Measurements from ENCODE around the gene MNX1.

MNX1 gene

DNA sequence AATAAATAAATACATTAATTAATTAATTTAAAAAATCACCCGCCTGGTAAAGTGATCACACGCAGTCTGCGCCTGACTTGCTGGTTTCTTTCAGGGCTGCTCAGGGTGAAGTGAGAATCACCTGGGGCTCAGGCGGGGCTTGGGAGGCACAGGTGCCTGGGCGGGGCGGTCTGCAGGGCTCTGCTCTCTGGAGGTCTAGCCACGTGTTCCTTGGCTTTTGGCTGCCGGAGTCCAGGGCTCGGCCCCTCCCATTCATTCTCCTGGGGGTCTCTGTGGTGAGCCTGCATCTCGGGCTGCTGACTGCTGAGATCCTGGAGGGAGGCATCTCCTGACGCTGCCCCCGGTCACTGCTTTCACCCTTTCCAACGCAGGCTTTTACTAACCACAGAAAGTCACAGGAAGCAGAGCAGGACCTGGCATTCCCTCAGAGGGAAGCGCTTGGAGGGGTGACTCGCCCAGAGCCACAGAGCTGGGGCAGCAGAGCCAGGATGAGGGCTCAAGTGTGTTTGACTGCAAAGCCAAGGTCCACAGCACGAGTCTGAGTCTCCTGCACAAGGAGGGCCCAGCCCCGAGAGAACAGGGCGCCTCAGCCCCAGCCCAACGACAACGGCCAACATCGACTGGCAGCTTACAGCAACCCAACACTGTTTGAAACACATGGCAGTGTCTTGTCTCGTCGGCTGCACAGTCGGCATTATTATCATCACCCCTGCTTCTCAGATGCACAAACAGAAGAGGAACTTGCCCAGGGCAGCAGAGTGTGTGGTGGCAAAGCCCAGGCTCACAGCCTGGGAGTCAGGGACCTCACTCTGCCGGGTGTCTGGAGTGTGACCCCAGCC lies 22.4 kb upstream of the MNX1 start:
- no peak for DNase-seq (ENCODE audit: low read depth)

DNA sequence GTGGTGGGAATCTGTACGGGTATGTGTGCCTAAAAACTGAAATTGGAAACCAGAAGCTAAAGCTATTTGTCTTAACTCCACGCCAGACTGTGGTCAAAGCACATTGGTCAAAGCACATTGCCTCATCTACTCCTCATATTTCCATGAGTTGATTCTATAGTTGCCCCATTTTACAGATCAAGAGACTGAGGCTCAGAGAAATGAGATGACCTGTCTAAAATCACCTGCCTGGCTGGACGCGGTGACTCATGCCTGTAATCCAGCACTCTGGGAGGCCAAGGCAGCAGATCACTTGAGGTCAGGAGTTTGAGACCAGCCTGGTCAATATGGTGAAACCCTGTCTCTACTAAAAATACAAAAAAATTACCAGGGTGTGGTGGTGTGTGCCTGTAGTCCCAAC lies 21.7 kb upstream of the MNX1 start:
- DNase-seq (ENCODE audit: low read depth): no peak

DNA sequence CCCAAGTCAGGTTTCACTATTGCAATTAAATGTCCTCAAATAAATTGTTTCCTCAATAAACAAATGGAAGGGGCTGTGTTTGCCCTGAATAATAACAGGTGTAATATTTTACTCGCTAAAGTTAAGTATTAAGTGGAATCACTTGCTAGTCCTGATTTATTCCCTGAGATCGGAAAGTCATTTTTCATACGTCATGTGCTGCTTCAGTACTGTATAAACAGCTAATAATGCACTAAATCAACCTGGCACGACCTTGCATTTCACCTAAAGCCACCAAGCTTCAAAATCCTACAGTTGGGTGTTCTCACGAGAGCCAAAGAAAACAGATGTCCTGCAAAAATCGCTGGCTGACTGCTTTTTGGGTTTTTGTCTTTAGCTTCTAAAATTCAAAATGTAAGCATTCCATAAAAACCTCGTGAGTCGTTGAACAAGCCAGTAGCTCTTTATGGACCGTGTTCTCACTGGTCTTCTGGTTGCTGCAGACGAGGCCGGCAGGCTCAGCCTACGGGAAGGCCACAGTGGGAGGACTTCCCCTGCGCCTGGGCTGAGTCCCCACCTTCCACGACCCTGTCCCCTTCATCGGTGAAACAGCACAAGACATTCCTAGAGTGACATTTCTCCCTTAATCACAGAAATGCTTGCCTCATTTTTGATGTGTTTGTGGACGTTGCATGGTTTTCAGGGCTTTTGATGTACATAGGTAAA lies 17.9 kb upstream of the MNX1 start:
- no peak for DNase-seq (ENCODE audit: low read depth)

DNA sequence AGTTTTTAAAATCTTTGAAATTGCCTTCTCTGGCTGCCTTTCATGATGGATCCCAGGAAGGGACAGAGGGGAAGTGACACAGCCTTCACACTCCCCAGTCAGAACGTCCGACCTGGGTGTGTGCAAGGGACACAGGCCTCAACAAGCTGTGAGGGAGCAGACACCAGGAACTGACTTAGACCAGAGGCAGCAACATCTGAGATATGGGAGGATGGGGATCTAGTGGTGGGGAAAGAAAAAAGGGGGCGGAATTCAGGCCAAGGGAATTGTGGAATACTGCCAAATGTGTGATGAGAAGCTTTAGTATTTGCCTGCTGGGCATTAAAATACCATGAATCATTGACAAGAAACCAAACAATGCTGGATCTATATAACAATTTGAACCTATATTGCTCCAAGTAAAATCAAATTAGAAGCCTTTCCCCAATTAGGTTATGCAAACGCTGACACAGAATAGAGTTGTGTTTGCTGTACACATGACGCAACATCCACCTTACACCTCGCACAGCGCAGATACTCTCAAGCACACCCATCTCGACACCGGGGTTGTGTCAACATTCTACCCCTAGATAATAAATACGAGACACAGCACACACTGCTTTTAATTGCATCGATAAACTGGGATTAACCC lies 17.2 kb upstream of the MNX1 start:
- DNase-seq (ENCODE audit: low read depth): no peak

DNA sequence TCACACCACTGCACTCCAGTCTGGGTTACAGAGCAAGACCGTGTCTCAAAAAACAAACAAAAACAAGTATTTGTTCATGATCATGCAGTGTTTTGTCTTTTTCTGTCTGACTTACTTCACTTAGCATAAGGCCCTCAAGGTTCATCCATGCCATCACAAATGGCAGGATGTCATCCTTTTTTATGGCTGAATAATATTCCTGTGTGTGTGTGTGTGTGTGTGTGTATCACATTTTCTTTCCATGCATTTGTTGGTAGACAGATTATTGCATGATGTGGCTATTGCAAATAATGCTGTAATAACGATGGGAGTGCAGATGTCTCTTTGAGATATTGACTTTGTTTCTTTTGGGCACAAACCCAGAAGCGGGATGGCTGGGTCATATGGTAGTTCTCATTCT lies 14.3 kb upstream of the MNX1 start:
- no peak for DNase-seq (ENCODE audit: low read depth)

DNA sequence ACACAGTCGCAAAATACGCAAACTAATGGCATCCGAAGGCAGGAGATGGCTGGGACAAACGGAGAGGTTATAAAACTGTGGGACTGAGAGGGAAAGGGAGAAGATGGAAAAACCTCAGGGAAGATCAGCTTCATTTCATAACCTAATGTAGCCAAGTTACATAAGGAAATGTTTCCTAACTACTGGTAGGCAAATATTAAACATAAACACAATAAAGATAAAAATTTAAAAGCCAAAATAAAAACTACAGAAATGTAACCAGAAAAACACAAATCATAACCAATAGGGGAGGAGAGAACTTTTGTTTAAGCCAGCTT lies 13.1 kb upstream of the MNX1 start:
- no peak for DNase-seq (ENCODE audit: low read depth)

DNA sequence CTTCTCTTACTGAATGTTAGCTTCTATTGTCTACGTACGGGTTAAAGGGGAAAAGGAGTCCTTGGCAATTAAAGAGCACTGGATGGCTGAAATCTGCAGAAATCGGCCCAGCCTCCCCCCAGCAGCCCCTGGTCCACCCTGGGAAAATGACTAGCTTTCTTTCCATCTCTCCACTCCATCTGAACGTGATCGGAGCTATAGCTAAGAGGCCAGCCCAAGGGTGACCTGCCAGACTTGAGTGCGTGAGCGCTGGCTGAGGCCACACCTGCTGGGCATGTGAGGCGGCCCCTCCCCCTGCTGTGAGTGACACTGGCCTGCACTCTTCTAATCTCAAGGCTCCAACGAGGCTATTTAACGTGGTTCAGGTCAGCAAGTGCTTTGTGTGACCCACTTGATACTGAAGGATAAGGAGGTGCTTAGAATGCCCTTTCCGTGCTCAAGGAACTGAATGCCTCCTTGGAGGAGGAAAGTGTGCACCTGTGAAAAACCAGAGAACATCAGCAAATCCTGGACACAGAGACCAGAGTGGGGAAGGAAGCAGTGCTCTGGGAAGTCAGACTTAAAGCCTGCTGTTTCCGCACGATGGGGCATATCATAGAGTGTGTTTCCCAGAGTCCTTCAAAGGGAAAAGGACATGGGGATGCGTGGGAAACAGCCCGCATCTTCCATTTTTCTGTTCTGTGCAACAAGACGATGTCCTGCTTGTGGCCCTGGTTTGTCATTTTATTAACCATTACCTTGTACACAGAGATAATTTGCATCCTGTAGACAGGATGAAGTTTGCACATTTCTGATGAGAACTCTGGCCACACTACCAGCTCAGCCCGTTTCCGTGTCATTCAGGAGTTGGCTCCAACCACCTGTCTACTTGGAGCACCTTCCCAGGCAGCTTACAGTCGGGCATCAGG lies 12.5 kb upstream of the MNX1 start:
- DNase-seq (ENCODE audit: low read depth): no peak

DNA sequence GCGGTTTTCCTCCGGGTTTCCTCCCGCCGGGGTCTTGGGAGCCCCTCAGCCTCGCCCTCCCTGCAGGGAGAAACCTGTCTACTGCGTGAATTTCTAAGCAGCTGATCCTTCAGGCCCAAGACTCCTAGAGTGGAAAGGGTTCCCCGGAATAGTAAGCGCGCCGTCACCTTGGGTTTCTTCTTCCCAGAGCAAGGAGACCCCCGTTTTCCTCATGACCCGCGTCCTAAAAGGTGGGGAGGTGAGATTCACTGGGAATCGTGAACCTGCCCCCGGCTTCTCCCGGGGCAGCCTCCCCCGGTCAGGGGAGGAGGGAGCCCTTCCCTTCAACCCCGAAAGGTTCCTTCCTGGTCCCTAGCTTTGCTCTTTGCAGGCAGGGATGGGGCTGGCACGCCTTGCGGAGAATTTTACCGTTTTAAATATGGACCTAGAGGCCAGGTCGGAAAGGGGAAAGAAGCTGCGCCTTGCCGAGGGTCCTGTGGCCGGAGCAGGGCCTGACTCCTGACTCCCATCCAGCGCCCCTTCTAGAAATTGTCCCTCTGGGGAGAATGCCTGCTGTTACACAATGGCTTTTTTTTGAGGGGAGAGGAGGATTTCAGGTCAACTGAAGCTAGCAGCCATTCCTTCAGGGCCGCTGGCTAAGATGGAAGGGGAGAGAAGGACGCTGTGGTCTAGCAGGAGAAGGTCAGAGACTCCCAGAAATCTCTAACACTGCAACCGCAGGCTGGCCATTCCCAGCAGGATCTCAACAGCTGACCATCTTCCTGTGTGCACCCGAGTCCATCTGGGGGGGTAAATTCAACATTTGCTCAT lies 11.6 kb upstream of the MNX1 start:
- DNase-seq (ENCODE audit: low read depth): no peak

DNA sequence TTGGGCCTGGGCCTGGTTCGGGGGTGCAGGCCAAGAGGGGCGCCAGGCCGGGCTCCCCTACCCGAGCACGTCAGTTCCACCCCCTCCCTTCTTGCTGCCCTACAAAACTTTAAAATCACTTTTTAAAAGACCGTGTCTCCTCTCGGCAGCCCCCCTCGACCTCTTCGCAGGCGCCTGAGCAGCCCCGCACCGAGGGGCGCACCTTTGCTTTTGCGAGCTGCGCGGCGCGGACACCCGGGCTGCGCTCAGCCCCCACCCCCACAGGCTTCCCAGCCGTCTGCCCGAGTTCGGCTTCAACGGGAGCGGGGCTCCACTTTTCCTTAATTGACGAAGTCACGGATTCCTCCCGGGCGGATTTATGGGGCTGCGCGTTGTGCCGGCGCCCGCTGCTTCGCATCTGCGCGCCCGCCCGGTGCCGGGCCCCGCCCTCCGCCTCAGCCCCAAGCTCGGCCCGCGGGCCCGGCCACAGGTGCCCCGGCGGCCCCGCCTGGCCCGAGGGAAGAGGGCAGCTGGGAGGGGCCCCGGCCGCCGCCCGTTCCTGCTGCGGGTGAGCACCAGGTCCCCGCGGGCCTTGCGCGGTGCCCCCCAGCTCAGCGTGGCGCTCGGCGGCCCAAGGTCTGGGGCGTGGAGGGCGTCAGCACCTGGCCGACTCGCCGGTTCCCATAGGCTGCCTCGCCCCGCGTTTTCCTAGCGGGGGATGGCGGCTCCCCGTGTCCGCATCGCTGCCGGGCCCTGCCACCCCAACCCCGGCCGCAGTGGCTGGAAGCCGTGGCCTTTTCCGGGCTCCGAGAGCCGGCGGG lies 10.8 kb upstream of the MNX1 start:
- DNase-seq (ENCODE audit: low read depth): no peak

DNA sequence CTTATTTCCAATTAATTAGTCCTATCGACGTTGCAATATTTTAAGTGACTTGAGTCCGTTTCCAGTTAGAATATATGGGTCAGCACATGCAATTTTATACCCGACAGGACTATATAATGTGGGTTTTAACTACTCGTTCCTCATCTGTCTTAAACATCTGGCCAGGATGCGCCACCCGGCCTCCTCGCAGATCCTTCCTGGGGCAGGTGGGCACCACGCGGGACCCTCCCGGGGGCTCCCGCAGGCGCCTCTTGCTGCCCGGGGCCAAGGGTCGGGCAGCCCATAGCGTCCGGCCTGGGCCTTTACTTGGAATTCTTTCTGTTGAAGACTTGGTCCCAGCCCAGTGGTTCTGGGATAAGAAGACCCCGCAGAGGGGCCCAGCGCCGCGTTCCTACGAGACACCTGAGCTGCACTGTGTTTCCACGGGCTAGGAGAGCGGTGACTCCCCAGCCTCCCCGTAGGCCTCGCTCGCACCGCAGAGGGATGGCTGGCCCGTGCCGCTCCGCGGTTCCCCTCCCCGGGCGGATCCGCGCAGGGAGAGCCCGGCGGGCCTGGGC lies 10.1 kb upstream of the MNX1 start:
- no peak for DNase-seq (ENCODE audit: low read depth)

DNA sequence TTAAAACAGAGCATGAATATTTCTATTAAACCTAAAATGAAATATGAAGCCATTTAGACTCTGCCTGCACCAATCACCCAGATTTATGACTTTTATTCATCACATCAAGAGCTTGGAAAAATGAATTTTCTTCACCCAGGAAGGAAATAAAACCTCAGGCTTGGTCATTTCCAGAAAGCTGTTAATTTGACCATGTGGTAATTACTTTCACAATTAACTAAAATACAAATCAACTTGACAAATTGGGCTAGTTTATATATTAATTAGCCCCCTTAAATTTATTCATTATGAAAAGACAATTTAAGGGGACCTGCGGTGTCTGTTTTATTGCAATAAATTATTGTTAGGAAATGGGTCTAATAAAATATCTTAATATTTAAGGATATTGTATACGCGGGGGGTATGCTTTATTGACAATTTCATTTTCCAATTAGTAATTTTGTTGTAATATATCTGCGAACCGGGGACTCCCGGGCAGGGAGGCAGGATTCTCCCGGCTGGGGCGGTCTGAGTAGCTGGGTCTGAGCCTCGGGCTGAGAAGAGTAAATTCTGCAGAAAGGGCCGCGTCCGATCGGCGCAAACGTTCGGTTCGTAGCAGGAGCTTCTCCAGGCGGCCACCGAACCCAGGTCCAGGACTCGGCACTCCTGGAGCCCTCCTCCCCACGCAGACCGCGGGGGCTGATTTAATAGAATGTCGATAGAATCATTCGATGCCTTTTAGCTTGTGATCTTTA lies 9.4 kb upstream of the MNX1 start:
- DNase-seq (ENCODE audit: low read depth): no peak

DNA sequence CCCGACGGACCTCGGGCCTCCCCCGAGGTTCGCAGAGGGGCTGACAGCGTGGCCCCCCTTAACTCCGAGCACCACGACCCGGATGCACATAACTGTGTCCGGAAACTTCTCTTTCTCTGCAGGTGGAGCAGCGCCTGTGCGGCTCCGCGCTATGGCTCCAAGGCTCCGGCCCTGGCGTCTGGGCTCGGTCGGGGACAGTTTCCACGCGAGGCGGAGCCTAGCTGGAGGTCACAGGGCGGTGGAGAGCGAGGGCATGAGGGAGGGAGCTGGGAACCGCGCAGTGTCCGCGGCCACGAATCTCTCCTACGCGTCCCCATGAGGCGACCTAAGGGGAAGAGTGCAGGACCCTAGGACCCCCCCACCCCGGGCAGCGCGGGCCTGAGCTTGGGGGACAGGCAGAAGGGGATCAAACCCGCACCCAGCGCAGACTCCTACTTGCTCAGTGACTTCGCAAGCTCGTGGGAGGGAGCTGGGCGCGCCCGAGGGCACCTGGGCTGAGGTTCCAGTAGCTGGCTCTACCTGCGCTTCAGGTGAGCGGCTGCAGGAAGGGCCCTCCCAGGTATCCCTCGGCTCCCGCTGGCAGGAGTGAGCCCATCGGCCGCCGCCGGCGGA lies 8.6 kb upstream of the MNX1 start:
- DNase-seq (ENCODE audit: low read depth): no peak

DNA sequence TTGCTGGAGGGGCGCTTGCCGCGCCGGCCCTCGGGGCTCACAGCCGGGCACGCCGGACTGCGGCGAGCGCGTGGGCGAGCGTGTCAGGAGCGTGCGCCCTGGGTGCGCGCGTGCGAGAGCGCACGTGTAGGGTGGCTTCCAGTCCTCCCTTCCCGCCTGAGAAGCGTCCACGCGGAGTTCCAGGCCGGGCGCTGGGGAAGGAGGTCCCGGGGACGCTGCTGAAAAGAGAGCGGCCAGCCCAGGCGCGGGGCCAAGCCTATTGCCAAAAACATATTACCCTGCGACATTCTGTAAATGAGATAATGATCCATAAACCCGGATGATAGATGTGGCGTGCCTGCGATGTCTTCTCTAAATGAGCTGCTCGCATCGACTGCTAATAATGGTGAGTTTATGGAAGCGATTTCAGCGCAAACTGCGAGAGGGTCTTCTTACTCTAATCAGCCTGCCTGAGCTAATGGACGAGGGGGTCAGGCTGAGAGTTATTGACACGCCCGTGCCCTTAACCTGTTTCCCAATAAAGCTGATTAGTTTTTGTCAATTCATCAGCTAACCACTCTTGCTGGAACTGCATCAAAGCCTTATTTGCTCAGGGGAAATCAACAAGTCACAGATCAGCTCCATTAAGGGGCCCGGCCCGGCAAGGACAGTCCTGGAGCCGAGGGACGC lies 8.0 kb upstream of the MNX1 start:
- no peak for DNase-seq (ENCODE audit: low read depth)

DNA sequence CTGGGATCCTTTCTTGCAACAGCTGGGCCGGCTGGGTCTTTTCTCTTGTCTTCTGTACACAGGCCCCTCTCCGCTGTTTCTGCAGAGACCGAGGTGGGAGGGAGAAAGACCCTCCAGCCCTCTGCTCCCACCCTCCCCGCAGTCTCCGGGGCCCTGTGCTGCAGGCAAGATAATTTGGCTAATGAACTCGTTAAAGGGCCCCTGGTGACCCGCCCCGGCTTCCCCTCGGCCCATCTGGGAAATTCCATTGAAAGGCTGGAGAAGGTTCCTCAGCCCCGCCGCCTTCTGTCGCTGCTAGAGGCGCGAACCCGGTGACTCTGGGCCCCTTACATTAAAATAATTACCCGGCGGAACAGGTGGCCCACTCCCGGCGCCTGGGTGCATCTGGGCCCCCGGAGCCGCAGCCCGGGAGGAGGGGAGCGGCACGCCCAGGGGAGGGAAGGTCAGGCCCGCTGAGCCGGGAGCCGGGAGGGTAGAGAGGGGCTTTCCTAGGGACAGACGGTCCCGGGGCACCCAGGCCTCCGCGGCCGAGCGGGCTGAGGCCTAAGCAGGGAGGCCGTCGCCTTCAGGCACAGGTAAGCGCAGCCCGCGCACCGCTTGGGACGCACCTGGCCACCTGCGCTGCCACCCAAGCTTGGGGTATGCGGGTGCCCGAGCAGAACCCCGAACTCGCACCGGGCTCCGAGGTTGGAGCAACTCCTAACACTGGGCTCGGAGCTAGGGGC lies 7.3 kb upstream of the MNX1 start:
- no peak for DNase-seq (ENCODE audit: low read depth)

DNA sequence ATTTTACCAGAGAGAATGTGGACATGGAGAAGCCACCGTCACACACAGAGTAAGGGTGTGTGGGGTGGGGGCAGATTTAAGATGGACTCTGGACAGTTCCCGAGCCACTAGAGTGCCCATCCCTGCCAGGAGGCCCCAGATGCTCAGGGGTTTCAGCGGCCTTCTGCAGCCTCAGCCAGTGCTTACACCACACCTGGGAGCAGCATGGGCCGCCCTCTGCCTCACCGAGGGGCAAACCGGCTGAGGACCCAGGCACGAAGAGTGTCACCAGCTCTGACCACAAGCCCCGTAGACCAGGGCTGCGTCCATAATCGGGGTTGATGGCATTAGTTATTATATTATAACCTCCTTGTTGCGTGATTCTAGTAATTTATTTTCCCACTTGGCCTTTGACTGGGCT lies 6.7 kb upstream of the MNX1 start:
- DNase-seq (ENCODE audit: low read depth): no peak

DNA sequence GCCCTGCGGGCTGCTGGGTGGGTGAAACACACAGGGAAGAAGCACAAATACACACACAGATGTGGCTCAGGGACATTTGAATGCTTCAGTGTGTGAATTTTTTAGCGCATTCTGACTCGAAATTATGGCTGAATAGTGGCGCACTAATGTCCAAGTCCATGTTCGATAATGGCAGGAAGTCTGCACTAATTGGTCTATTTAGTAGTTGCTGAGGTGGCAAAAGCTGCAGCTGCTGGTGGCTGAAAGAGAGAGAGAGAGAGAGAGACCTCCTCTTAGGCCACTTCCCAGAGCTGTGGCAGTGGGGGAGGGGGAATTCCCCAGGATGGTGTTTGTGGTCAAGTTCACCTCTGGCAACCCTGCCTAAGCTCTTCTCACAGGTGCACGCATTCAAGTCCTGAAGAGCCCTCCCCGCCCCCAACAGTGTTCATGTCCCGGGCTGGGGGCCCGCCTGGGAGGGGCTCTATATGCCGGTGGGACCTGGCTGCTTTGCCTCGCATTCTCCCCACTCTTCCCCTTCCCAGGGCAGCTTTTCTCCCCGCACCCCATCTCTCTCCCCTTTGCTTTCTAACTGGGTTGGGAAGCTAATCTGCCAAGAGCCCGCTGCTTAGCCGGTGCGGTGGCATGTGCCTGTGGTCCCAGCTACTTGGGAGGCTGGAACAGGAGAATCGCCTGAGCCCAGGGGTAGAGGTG lies 6.0 kb upstream of the MNX1 start:
- no peak for DNase-seq (ENCODE audit: low read depth)

DNA sequence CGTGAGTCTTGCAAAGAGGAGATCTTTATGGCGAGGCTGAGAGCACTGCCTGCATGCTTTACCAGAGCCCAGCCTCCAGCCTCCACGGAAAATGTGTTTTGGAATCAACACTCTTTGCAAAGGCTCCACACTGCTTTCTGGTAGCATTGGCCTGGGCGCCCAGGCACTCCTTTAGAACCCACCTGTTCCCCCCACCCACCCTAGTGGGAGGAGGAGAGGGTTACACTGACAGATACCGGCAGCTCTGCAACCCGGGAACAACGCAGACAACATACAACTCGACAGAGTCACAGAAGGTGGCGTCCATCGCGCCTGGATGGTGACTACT lies 5.5 kb upstream of the MNX1 start:
- no peak for DNase-seq (ENCODE audit: low read depth)

Data from HS-5 (cell line).